HepG2 (cell line): ENCODE results near the gene CLASRP. TPM values are rescaled to one million over a fixed set of nuclear protein-coding genes. Genes with fewer than 3 reads are reported as not detected.

Source experiments
- ASH2L ChIP-seq: fragments of 300-600, 200-600 bp; sonication (generic); IDR thresholded peaks from 2 replicates; pipeline ENCODE4 v1.7.0; 2017; ENCODE audit warnings: low read depth, mild to moderate bottlenecking, moderate library complexity, mixed read lengths, low read length; ENCODE audit not compliant: insufficient read length
- EP300 ChIP-seq, 3 experiments: sonication (generic) in 1 of 3; formaldehyde crosslinking in 1 of 3; IDR thresholded peaks; 2 replicates each; pipeline versions ENCODE4 v1.5.1 to v1.6.1; 2011 to 2020; ENCODE audit warnings: low read depth in 2 of 3, low read length in 2 of 3, borderline replicate concordance in 1 of 3, improper control_type of control experiment in 1 of 3, mild to moderate bottlenecking in 1 of 3, missing genetic modification reagents in 1 of 3, moderate library complexity in 1 of 3
- FOXK2 ChIP-seq: fragments of 450-650 bp; IDR thresholded peaks from 2 replicates; pipeline ENCODE4 v1.6.1; 2016
- HOXD1 ChIP-seq: sonication (generic); formaldehyde crosslinking; IDR thresholded peaks from 2 replicates; pipeline ENCODE4 v1.5.0; 2020; ENCODE audit warnings: missing genetic modification reagents
- YEATS4 ChIP-seq: sonication (generic); formaldehyde crosslinking; IDR thresholded peaks from 2 replicates; pipeline ENCODE4 v1.4.0; 2020; ENCODE audit warnings: missing genetic modification reagents, borderline replicate concordance
- ZFP36 ChIP-seq: fragments of 150-350 bp; IDR thresholded peaks from 2 replicates; pipeline ENCODE4 v1.6.1; 2018; ENCODE audit warnings: borderline replicate concordance, low read length, low read depth; ENCODE audit not compliant: partially characterized antibody
- ZFP37 ChIP-seq: sonication (generic); formaldehyde crosslinking; IDR thresholded peaks from 2 replicates; pipeline ENCODE4 v1.4.0; 2020; ENCODE audit warnings: missing genetic modification reagents, borderline replicate concordance
- polyA plus RNA-seq, 8 experiments: library from polyadenylated mRNA; depleted of rRNA in 3 of 8; stranded (reverse) in 7 of 8; unstranded in 1 of 8; fragments of >200 nt; fragmentation: Illumina TruSeq in 4 of 8; extraction: Trizol in 4 of 8; gene quantifications; 2 replicates each; pipeline versions ENCODE4 v1.2.1 to v1.2.3, GENCODE V29; 2011 to 2016; ENCODE audit warnings: low read depth in 4 of 8, missing spikeins in 1 of 8, mixed read lengths in 1 of 8; ENCODE audit not compliant: insufficient read depth in 1 of 8
- total RNA-seq, 5 experiments: library from RNA; depleted of rRNA; stranded (reverse); fragments of >200 nt; fragmentation: Illumina TruSeq; extraction: Trizol; gene quantifications; 2 replicates each; pipeline ENCODE4 v1.2.3, GENCODE V29; 2016; ENCODE audit warnings: low read depth in 1 of 5
- TF ChIP-seq, protein P1 (sequence below): sonication (generic); formaldehyde crosslinking; IDR thresholded peaks from 2 replicates; pipeline ENCODE4 v1.4.0; 2020; ENCODE audit warnings: missing genetic modification reagents
- TF ChIP-seq, protein P2 (sequence below): sonication (generic); formaldehyde crosslinking; IDR thresholded peaks from 2 replicates; pipeline ENCODE4 v1.5.0; 2020; ENCODE audit warnings: mild to moderate bottlenecking, low read depth, missing genetic modification reagents, borderline replicate concordance
- TF ChIP-seq, protein P3 (sequence below): sonication (generic); formaldehyde crosslinking; IDR thresholded peaks from 2 replicates; pipeline ENCODE4 v1.5.0; 2020; ENCODE audit warnings: mild to moderate bottlenecking, missing genetic modification reagents
- TF ChIP-seq, protein P4 (sequence below): sonication (generic); formaldehyde crosslinking; IDR thresholded peaks from 2 replicates; pipeline ENCODE4 v1.8.1; 2022; ENCODE audit warnings: mild to moderate bottlenecking, missing genetic modification reagents
- TF ChIP-seq, protein P5 (sequence below): IDR thresholded peaks from 2 replicates; pipeline ENCODE4 v1.6.1; 2016; ENCODE audit warnings: mild to moderate bottlenecking
- TF ChIP-seq, protein P6 (sequence below): IDR thresholded peaks from 2 replicates; pipeline ENCODE4 v1.6.1; 2016; ENCODE audit warnings: low read depth, borderline replicate concordance
- TF ChIP-seq, protein P7 (sequence below): sonication (generic); formaldehyde crosslinking; IDR thresholded peaks from 2 replicates; pipeline ENCODE4 v1.8.1; 2023; ENCODE audit warnings: mild to moderate bottlenecking, moderate library complexity, missing genetic modification reagents

The CLASRP gene
- total and polyA plus RNA-seq, 2 of the 13 experiments (the other 11 are each of a cell fraction or from before 2014, with no cell fraction given): 32.0 to 51.4 TPM

DNA sequence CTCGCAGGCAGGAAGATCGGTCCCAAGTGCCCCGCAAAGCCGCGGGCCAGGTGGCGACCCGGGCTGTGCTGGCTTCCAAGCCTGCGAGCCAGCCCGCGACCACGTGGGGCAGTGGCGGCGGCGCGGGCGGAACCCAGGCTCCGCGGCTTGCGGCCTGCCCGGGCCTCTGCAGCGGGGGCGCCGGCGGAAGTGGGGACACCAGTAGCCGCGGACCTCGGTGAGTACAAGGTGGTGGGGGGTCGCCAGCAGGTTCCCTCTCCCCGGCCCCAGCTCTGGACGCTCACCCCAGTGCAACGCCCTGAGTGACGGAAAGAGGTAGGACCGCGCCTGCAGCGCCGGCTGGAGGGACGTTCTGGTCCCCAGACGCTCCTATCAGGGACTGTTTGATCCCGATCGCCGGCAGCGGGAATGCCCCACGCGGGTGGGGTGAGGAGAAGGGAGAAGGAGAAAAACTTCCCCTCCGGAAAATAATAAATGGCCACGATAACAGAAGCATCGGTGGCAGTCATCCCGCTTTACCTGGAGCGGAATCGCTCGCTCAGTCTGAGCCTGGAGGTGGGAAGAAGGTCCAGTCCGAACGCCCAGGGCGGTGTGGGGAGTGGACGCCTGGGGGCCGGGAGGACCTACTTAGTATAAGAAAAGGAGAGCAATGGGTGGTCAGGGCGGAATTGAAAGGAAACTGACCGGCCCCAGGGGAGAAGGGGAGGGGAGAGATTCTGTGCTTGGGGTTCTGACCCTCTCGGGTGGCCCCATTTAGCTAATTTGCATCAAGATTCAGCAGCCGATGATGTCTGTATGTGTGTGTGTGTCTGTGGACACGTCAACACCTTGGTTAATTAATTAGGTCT, 40.4 kb downstream of the CLASRP start, which contains the start of gene GEMIN7 (continued):
- TF ChIP-seq, protein P1, sequence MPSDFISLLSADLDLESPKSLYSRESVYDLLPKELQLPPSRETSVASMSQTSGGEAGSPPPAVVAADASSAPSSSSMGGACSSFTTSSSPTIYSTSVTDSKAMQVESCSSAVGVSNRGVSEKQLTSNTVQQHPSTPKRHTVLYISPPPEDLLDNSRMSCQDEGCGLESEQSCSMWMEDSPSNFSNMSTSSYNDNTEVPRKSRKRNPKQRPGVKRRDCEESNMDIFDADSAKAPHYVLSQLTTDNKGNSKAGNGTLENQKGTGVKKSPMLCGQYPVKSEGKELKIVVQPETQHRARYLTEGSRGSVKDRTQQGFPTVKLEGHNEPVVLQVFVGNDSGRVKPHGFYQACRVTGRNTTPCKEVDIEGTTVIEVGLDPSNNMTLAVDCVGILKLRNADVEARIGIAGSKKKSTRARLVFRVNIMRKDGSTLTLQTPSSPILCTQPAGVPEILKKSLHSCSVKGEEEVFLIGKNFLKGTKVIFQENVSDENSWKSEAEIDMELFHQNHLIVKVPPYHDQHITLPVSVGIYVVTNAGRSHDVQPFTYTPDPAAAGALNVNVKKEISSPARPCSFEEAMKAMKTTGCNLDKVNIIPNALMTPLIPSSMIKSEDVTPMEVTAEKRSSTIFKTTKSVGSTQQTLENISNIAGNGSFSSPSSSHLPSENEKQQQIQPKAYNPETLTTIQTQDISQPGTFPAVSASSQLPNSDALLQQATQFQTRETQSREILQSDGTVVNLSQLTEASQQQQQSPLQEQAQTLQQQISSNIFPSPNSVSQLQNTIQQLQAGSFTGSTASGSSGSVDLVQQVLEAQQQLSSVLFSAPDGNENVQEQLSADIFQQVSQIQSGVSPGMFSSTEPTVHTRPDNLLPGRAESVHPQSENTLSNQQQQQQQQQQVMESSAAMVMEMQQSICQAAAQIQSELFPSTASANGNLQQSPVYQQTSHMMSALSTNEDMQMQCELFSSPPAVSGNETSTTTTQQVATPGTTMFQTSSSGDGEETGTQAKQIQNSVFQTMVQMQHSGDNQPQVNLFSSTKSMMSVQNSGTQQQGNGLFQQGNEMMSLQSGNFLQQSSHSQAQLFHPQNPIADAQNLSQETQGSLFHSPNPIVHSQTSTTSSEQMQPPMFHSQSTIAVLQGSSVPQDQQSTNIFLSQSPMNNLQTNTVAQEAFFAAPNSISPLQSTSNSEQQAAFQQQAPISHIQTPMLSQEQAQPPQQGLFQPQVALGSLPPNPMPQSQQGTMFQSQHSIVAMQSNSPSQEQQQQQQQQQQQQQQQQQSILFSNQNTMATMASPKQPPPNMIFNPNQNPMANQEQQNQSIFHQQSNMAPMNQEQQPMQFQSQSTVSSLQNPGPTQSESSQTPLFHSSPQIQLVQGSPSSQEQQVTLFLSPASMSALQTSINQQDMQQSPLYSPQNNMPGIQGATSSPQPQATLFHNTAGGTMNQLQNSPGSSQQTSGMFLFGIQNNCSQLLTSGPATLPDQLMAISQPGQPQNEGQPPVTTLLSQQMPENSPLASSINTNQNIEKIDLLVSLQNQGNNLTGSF: peak; percentile 63; the same call in 1 of the 2 replicates
- TF ChIP-seq EP300 (IDR thresholded peaks at IDR 0.05; ENCODE audit: low read depth in 2 of 2, low read length in 2 of 2) (peak in 1 of 2 experiments; percentile 55; a peak in 1 of 4 replicates), EP300 (CRISPR knock-in tag; IDR thresholded peaks at IDR 0.05; ENCODE audit: borderline replicate concordance) (peak; percentile 40; the same call in 1 of the 2 replicates), YEATS4 (CRISPR knock-in tag) (peak; percentile 100), ZFP36 (no peak), FOXK2 (no peak), ZFP37 (CRISPR knock-in tag) (peak; percentile 80; the same call in 1 of the 2 replicates), HOXD1 (peak; percentile 92; the same call in 1 of the 2 replicates), ASH2L (peak; percentile 93)
- TF ChIP-seq, protein P2, sequence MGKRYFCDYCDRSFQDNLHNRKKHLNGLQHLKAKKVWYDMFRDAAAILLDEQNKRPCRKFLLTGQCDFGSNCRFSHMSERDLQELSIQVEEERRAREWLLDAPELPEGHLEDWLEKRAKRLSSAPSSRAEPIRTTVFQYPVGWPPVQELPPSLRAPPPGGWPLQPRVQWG: no peak
- TF ChIP-seq, protein P3, sequence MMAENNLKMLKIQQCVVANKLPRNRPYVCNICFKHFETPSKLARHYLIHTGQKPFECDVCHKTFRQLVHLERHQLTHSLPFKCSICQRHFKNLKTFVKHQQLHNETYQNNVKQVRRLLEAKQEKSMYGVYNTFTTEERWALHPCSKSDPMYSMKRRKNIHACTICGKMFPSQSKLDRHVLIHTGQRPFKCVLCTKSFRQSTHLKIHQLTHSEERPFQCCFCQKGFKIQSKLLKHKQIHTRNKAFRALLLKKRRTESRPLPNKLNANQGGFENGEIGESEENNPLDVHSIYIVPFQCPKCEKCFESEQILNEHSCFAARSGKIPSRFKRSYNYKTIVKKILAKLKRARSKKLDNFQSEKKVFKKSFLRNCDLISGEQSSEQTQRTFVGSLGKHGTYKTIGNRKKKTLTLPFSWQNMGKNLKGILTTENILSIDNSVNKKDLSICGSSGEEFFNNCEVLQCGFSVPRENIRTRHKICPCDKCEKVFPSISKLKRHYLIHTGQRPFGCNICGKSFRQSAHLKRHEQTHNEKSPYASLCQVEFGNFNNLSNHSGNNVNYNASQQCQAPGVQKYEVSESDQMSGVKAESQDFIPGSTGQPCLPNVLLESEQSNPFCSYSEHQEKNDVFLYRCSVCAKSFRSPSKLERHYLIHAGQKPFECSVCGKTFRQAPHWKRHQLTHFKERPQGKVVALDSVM: peak; percentile 73
- TF ChIP-seq, protein P4, sequence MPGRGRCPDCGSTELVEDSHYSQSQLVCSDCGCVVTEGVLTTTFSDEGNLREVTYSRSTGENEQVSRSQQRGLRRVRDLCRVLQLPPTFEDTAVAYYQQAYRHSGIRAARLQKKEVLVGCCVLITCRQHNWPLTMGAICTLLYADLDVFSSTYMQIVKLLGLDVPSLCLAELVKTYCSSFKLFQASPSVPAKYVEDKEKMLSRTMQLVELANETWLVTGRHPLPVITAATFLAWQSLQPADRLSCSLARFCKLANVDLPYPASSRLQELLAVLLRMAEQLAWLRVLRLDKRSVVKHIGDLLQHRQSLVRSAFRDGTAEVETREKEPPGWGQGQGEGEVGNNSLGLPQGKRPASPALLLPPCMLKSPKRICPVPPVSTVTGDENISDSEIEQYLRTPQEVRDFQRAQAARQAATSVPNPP (CRISPR knock-in tag): peak; percentile 79; the same call in 1 of the 2 replicates
- TF ChIP-seq, protein P5, sequence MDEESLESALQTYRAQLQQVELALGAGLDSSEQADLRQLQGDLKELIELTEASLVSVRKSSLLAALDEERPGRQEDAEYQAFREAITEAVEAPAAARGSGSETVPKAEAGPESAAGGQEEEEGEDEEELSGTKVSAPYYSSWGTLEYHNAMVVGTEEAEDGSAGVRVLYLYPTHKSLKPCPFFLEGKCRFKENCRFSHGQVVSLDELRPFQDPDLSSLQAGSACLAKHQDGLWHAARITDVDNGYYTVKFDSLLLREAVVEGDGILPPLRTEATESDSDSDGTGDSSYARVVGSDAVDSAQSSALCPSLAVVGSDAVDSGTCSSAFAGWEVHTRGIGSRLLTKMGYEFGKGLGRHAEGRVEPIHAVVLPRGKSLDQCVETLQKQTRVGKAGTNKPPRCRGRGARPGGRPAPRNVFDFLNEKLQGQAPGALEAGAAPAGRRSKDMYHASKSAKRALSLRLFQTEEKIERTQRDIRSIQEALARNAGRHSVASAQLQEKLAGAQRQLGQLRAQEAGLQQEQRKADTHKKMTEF: peak; percentile 89
- TF ChIP-seq, protein P6, sequence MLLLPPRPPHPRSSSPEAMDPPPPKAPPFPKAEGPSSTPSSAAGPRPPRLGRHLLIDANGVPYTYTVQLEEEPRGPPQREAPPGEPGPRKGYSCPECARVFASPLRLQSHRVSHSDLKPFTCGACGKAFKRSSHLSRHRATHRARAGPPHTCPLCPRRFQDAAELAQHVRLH (CRISPR knock-in tag): no peak; the same call in 1 of the 2 replicates
- TF ChIP-seq, protein P7, sequence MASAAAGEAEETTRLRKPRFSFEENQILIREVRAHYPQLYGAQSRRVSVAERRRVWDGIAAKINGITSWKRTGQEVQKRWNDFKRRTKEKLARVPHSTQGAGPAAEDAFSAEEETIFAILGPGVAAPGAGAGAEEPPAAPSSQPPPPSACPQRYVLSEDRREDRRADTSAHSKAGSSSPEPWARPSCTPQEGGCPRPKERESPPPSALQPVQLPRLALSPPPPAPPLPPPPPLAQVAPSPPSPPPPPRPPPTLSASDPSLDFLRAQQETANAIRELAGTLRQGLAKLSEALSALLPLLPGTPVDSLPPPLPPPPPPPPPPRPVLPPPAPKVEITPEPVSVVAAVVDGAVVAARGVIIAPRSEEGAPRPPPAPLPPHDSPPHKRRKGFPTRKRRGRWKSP: peak; percentile 64; the same call in 1 of the 2 replicates
